ENCODE results near the gene IPO13.

Gene IPO13

DNA sequence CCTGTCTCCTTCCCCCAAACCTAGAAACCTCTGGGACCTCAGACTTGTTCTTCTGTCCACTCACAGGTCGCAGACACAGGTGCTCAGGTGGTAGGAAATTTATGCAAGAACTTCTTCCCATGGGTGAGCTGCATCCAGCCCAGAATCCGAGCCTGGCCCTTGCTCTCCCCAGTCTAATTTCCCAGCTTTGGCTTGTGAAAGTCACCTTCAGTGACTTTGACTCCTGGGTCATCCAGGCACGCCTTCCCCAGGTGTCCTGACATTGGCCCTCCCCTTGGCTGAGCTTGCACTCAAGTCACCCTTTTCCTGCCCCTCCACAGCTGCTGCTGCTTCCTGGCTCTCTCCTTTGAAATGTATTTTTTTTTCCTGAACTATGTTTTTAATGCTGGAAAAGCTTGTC, 6.6 kb downstream of the IPO13 start:
- TF ChIP-seq CTCF (IDR thresholded peaks at IDR 0.05; ENCODE audit: low read depth, low read length) = no peak
- no peak for DNase-seq (ENCODE audit: extremely low read depth, low read depth)

DNA sequence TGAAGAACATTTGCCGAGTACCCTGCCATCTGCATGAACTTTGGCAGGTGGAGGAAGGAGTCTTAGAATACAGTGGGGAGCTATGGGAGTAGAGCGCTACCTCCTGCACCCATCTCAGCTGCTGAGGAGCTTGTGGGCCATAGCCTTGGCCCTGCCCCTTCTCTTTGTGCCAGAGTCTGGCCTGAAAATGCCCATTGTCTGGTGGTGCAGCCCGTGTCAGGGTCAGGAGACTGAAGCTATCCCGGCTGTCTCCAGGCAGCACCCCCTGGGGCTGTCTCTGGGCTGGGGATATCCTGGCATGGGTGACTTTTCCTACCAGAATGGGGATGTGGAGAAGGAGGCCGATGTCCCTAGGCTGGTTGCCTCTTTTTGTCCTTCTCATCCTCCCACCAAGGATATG, 7.3 kb downstream of the IPO13 start:
- no peak for TF ChIP-seq CTCF (IDR thresholded peaks at IDR 0.05; ENCODE audit: low read depth, low read length)

DNA sequence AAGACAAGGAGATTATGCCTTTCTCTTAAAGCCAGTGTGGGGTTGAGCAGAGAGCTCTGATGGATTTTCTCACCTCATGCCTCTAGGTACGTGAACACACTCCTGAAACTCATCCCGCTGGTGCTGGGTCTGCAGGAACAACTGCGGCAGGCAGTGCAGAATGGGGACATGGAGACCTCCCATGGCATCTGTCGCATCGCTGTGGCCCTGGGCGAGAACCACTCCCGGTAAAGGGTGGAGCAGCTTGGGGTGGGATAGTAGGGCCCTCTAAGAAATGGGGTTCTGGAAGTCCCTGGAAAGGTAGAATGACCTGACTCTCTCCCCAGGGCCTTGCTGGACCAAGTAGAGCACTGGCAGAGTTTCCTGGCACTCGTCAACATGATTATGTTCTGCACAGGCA, 9.5 kb downstream of the IPO13 start:
- no peak for DNase-seq (ENCODE audit: extremely low read depth, low read depth)
- TF ChIP-seq CTCF (IDR thresholded peaks at IDR 0.05; ENCODE audit: low read depth, low read length) = no peak

More for the DNA sequence above, 7.3 kb downstream of the IPO13 start:
- DNase-seq (ENCODE audit: extremely low read depth, low read depth) = no peak

- no peak for TF ChIP-seq CTCF (IDR thresholded peaks at IDR 0.05; ENCODE audit: low read depth, low read length)
Observed at GRCh38 chr1:43957407-43958040, 10.8 kb downstream of the IPO13 start.

DNA sequence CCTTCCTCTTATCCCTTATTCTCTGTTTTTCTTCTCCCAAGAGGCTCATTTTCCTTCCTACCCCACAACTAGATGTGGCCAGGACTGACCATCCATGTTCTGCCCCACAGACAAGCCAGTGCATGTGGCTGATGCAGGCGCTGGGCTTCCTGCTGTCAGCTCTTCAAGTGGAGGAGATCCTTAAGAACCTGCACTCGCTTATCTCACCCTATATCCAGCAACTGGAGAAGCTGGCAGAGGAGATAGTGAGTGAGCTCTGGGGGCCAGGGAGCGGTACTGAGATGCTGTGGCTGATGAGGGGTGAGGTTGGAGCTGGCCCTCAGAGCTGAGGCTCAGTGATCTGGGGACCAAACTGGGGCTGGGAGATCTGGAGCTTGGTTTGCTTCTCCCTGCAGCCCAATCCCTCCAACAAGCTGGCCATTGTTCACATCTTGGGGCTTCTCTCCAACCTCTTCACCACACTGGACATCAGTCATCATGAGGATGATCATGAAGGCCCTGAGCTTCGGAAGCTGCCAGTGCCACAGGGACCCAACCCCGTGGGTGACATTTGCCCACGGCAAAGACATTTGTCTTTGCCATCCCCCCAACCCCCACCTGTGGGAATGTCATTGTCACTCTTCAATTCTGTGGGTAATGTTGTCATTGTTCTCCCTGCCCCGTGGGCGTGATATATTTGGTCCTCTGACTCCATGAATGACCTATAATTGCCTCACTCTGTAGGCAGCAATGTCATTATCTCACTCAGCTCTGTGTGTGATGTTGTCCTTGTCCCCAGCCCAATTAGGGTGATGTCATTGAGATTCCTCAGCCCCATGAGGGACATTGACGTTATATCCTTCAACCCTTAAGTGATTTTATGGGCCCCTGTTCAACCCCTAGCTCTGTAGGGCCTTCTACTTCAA, 11.9 kb downstream of the IPO13 start:
- DNase-seq (ENCODE audit: extremely low read depth, low read depth) = no peak
- no peak for TF ChIP-seq CTCF (IDR thresholded peaks at IDR 0.05; ENCODE audit: low read depth, low read length)

More at GRCh38 chr1:43957407-43958040, 10.8 kb downstream of the IPO13 start:
- no peak for DNase-seq (ENCODE audit: extremely low read depth, low read depth)

GRCh38 chr1:43960798-43961197, 14.0 kb downstream of the IPO13 start:
- no peak for DNase-seq (ENCODE audit: extremely low read depth, low read depth)
- TF ChIP-seq CTCF (IDR thresholded peaks at IDR 0.05; ENCODE audit: low read depth, low read length) = no peak

DNA sequence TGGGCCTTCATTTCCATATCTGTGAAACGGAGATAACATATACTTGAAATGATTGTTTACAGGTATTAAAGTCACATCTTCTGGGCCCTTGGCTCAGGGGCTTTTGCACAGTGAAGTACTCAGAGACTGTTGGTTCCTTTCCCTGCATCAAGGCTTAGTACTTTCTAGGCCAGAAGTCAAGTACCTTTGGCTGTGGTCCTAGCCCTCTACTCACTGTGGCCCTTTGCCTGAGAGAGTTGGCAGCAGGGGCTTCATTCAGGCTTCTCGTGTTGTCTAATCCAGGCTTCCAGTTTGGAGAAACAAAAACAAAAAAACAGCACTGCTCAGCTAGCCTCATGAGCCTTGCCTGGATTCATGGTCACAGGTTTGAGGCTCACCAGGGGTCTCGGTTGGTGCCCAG, 14.9 kb downstream of the IPO13 start:
- no peak for TF ChIP-seq CTCF (IDR thresholded peaks at IDR 0.05; ENCODE audit: low read depth, low read length)
- no peak for DNase-seq (ENCODE audit: extremely low read depth, low read depth)

Data from AG09319 (cell line).